ENCODE data around the gene NFAT5. TPM values are rescaled to one million over a fixed set of nuclear protein-coding genes. Genes with fewer than 3 reads are reported as not detected.

NFAT5 gene
- total and polyA plus RNA-seq, 9 of the 15 experiments (the other 6 are each of a cell fraction or from before 2014, with no cell fraction given): 0.78 to 20.5 (median 12.4) TPM

DNA sequence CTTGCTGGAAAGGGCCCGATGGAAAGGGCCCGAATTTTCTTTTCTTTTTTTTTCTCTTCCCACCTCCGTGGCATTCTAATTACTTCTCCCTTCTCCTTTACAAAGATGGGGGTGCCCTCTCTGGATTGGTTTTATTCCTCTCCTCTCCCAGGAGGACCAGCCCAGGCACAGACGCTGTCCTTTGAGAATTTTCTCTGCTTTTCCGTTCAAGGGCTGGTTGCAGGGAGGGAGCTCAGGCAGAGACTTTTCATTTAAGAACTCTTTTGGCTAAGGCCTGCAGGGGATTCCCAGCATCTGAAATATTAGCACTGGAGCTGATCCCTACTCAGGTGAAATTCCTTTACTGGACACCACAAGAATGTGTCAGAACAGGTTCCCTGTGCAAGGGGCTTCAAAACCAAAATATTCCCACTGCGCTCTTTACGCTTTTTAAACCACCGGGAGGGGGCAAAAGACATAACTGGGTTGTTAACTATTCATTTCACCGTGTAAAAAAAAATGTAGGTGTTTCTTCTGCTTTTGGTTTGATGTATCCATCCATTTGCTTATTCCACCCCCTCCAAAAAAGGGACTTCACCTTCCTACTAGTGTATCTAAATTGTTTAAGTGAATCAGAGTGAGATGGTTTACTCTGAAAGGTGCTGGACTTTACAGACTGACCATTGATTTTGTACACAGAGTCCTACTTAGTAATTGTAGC lies 1.4 kb downstream of the NFAT5 start (continued):
- TF ChIP-seq THRB (CRISPR knock-in tag; conservative IDR thresholded peaks at IDR 0.05) (0 out of 2 replicates have a peak, but pooled peaks have one; percentile 41), HSF4 (CRISPR knock-in tag; IDR thresholded peaks at IDR 0.05; ENCODE audit: borderline replicate concordance) (no peak), XRCC4 (IDR thresholded peaks at IDR 0.05; ENCODE audit: extremely low read depth, insufficient read depth, insufficient read length) (no peak), HNRNPLL (IDR thresholded peaks at IDR 0.05; ENCODE audit: low read depth, low read length, poor library complexity, severe bottlenecking) (peak; percentile 84), HDAC1 (IDR thresholded peaks at IDR 0.05) (peak in 1 of 2 experiments; percentile 40; a peak in 2 of 4 replicates), L3MBTL2 (IDR thresholded peaks at IDR 0.05) (0 out of 2 replicates have a peak, but pooled peaks have one; percentile 8), NCOA6 (IDR thresholded peaks at IDR 0.05) (no peak)
- TF ChIP-seq, protein P1, sequence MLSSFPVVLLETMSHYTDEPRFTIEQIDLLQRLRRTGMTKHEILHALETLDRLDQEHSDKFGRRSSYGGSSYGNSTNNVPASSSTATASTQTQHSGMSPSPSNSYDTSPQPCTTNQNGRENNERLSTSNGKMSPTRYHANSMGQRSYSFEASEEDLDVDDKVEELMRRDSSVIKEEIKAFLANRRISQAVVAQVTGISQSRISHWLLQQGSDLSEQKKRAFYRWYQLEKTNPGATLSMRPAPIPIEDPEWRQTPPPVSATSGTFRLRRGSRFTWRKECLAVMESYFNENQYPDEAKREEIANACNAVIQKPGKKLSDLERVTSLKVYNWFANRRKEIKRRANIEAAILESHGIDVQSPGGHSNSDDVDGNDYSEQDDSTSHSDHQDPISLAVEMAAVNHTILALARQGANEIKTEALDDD (IDR thresholded peaks at IDR 0.05): peak; percentile 66

Measured in K562 (cell line).